PC-3 (cell line): ENCODE data around the gene SGSH. TPM values are rescaled to one million over a fixed set of nuclear protein-coding genes. Genes with fewer than 3 reads are reported as not detected.

Experiments used
- ATAC-seq: fragments of 200-7000 bp; cut with Tn5 transposase; 2 replicates; pipeline ENCODE4 v1.9.1; 2020; ENCODE audit warnings: mild to moderate bottlenecking, moderate library complexity
- BruUV-seq: library from RNA; stranded (reverse); fragments of 400-500 nt; replicated peaks from 2 replicates; lab custom pipeline; 2021; lab: Mats Ljungman, UMichigan
- CTCF ChIA-PET: fragments of 300-600 bp; sonication (Branson Sonifier 250); formaldehyde crosslinking; loops from one replicate; lab custom pipeline; 2022; ENCODE audit warnings: antibody characterized with exemption; lab: Charles Lee
- POLR2A ChIA-PET: fragments of 300-600 bp; sonication (Branson Sonifier 250); formaldehyde crosslinking; loops from one replicate; lab custom pipeline; 2022; ENCODE audit warnings: antibody characterized with exemption; ENCODE audit not compliant: unreplicated experiment; lab: Charles Lee
- DNase-seq: peaks from one replicate; pipeline ENCODE4 v3.0.0-alpha.2; 2015
- H2AFZ ChIP-seq: fragments of 300-600 bp; sonication (generic); 2 replicates; pipeline ENCODE4 v1.6.0; 2016; ENCODE audit warnings: antibody characterized with exemption, low read length
- H3F3A ChIP-seq: fragments of 300-600 bp; sonication (generic); one replicate; pipeline ENCODE4 v1.6.0; 2017; ENCODE audit warnings: antibody characterized with exemption, low read length, control low read depth, mild to moderate bottlenecking; ENCODE audit not compliant: unreplicated experiment
- H3K27ac ChIP-seq: fragments of 300-600 bp; sonication (generic); 2 replicates; pipeline ENCODE4 v1.5.1; 2016; ENCODE audit warnings: mild to moderate bottlenecking, low read length
- H3K27me3 ChIP-seq: fragments of 300-600 bp; sonication (generic); 2 replicates; pipeline ENCODE4 v1.6.1; 2016; ENCODE audit warnings: low read length, mixed read lengths
- H3K36me3 ChIP-seq: fragments of 300-600 bp; sonication (generic); 2 replicates; pipeline ENCODE4 v1.6.1; 2016; ENCODE audit warnings: low read depth, mixed run types, low read length, mixed read lengths
- H3K4me1 ChIP-seq: fragments of 300-600 bp; sonication (generic); 2 replicates; pipeline ENCODE4 v1.5.1; 2016; ENCODE audit warnings: low read length; ENCODE audit not compliant: insufficient read depth
- H3K4me2 ChIP-seq: fragments of 300-600 bp; sonication (generic); 2 replicates; pipeline ENCODE4 v1.6.0; 2016; ENCODE audit warnings: low read length
- H3K4me3 ChIP-seq: fragments of 300-600 bp; sonication (generic); 2 replicates; pipeline ENCODE4 v1.5.1; 2016; ENCODE audit warnings: mild to moderate bottlenecking, low read length, mixed read lengths
- H3K79me2 ChIP-seq: fragments of 300-600 bp; sonication (generic); 2 replicates; pipeline ENCODE4 v1.6.1; 2017; ENCODE audit warnings: low read length, mixed read lengths
- H3K9ac ChIP-seq: fragments of 300-600 bp; sonication (generic); 2 replicates; pipeline ENCODE4 v1.6.0; 2016; ENCODE audit warnings: mild to moderate bottlenecking, low read length
- H3K9me2 ChIP-seq: fragments of 300-600 bp; sonication (generic); replicated peaks from 2 replicates; pipeline ENCODE4 v1.6.1; 2016; ENCODE audit warnings: mixed run types, low read length, mixed read lengths
- H3K9me3 ChIP-seq: fragments of 300-600 bp; sonication (generic); 2 replicates; pipeline ENCODE4 v1.6.1; 2016; ENCODE audit warnings: low read length, mixed read lengths
- H4K20me1 ChIP-seq: fragments of 300-600 bp; sonication (generic); 2 replicates; pipeline ENCODE4 v1.6.1; 2016; ENCODE audit warnings: low read length, mixed read lengths
- EZH2 ChIP-seq: fragments of 300-600 bp; sonication (generic); IDR thresholded peaks from one replicate; pipeline ENCODE4 v1.6.1; 2017; ENCODE audit warnings: antibody characterized with exemption, mild to moderate bottlenecking, low read length; ENCODE audit not compliant: unreplicated experiment
- EZH2phosphoT487 ChIP-seq: fragments of 300-600 bp; sonication (generic); IDR thresholded peaks from 2 replicates; pipeline ENCODE4 v1.6.1; 2018; ENCODE audit warnings: mild to moderate bottlenecking, antibody characterized with exemption, low read length, borderline replicate concordance
- intact Hi-C: fragments of 100-400 bp; cut with micrococcal nuclease; formaldehyde crosslinking; loops from 2 replicates; pipeline ENCODE4 v1.9.0; 2023
- total RNA-seq: library from RNA; depleted of rRNA; stranded (reverse); fragments of >200 nt; gene quantifications from 2 replicates; pipeline ENCODE4 v1.2.3, GENCODE V29; 2014
- TF ChIP-seq, protein P1 (sequence below): fragments of 300-600 bp; sonication (generic); conservative IDR thresholded peaks from 2 replicates; pipeline ENCODE4 v1.5.1; 2017; ENCODE audit warnings: antibody characterized with exemption, low read depth, mild to moderate bottlenecking, low read length

The SGSH gene
- total RNA-seq, 1 experiment from 2014 or later, result 16.6 TPM

DNA sequence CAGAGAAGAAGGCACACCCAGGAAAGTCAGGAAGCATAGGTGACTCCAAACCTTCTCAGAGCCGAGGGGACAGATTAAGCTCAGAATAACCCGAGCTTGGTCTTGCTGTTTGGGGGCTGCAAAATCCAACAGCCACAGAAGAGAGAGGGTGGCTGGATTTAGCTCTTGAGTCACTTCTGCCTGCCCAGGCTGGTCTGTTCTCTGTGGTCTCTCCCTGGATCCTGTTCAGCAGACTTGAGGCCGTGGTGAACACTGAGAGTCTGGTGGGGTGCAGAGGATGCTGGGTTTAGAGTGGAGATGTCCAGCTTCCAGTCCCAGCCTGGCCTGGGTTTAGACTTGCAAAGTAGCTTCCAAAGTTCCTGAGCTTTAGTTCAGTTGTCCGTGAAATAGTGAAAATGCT lies 8.9 kb upstream of the SGSH start:
- no peaks in the 10 kb centered on the region for H3K27me3 ChIP-seq
- H3K79me2 ChIP-seq, result no peaks in the 10 kb centered on the region
- H3K27ac ChIP-seq, result no peak overlapping the region
- ATAC-seq (no peak), DNase-seq (no peak)
- H3K9ac ChIP-seq, result no peak overlapping the region
- H3K36me3 ChIP-seq, result peaks cover 27% of the 10 kb centered on the region
- no peaks in the 10 kb centered on the region for H4K20me1 ChIP-seq
- no peak overlapping the region for H3K4me3 ChIP-seq
- no peak overlapping the region for H2AFZ ChIP-seq
- BruUV-seq, result no TSS peak
- H3K4me1 ChIP-seq, result no peaks in the 10 kb centered on the region
- intact Hi-C loops, result no loop called here
- TF ChIP-seq, protein P1, sequence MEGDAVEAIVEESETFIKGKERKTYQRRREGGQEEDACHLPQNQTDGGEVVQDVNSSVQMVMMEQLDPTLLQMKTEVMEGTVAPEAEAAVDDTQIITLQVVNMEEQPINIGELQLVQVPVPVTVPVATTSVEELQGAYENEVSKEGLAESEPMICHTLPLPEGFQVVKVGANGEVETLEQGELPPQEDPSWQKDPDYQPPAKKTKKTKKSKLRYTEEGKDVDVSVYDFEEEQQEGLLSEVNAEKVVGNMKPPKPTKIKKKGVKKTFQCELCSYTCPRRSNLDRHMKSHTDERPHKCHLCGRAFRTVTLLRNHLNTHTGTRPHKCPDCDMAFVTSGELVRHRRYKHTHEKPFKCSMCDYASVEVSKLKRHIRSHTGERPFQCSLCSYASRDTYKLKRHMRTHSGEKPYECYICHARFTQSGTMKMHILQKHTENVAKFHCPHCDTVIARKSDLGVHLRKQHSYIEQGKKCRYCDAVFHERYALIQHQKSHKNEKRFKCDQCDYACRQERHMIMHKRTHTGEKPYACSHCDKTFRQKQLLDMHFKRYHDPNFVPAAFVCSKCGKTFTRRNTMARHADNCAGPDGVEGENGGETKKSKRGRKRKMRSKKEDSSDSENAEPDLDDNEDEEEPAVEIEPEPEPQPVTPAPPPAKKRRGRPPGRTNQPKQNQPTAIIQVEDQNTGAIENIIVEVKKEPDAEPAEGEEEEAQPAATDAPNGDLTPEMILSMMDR, result no peak
- TF ChIP-seq EZH2 (no peak), EZH2phosphoT487 (no peak)
- H3K9me2 ChIP-seq, result no peaks in the 10 kb centered on the region
- H3K9me3 ChIP-seq, result peaks cover 22% of the 10 kb centered on the region
- no peak overlapping the region for H3K4me2 ChIP-seq
- no peaks in the 10 kb centered on the region for H3F3A ChIP-seq
- CTCF ChIA-PET, result interaction anchor here (0.7 kb wide), 1 partner anchor 1164 kb away, joined by 5 read pairs; no protein-coding TSS in a partner anchor
- POLR2A ChIA-PET, result no interaction called here

- Histone ChIP-seq H3K4me1 (no peaks in the 10 kb centered on the region), H3K9me3 (peaks cover 19% of the 10 kb centered on the region), H3K36me3 (peaks cover 24% of the 10 kb centered on the region), H3K4me2 (no peak overlapping the region), H3K4me3 (no peak overlapping the region), H3K9ac (no peak overlapping the region), H3K27me3 (no peaks in the 10 kb centered on the region), H3F3A (no peaks in the 10 kb centered on the region), H3K79me2 (no peaks in the 10 kb centered on the region), H2AFZ (no peak overlapping the region), H3K9me2 (no peaks in the 10 kb centered on the region), H3K27ac (no peak overlapping the region), H4K20me1 (no peaks in the 10 kb centered on the region)
- no TSS peak for BruUV-seq
- TF ChIP-seq EZH2phosphoT487 (no peak), EZH2 (no peak)
- TF ChIP-seq, protein P1, result no peak
- ChIA-PET POLR2A (no interaction called here), CTCF (no interaction called here)
- DNase-seq, result no peak
- intact Hi-C loops, result no loop called here
- ATAC-seq, result no peak
These were observed 8.3 kb upstream of the SGSH start for GRCh38 chr17:80228477-80228876.

- CTCF ChIA-PET, result no interaction called here
- DNase-seq, result no peak
- intact Hi-C loops, result no loop called here
These were observed 7.5 kb upstream of the SGSH start for GRCh38 chr17:80227666-80228065.

More at GRCh38 chr17:80227666-80228065, 7.5 kb upstream of the SGSH start:
- H3K4me2 ChIP-seq, result no peak overlapping the region
- no peak overlapping the region for H3K4me3 ChIP-seq
- POLR2A ChIA-PET, result no interaction called here
- H3K27me3 ChIP-seq, result no peaks in the 10 kb centered on the region
- H3K36me3 ChIP-seq, result peaks cover 17% of the 10 kb centered on the region
- H3K27ac ChIP-seq, result no peak overlapping the region
- no peaks in the 10 kb centered on the region for H3K79me2 ChIP-seq
- no peaks in the 10 kb centered on the region for H3F3A ChIP-seq
- no TSS peak for BruUV-seq
- H3K9me2 ChIP-seq, result no peaks in the 10 kb centered on the region
- no peak for TF ChIP-seq EZH2
- TF ChIP-seq EZH2phosphoT487, result no peak
- TF ChIP-seq, protein P1, result no peak
- ATAC-seq, result no peak
- H2AFZ ChIP-seq, result no peak overlapping the region
- H3K9me3 ChIP-seq, result peaks cover 13% of the 10 kb centered on the region
- no peak overlapping the region for H3K9ac ChIP-seq
- H4K20me1 ChIP-seq, result no peaks in the 10 kb centered on the region
- no peaks in the 10 kb centered on the region for H3K4me1 ChIP-seq
